NCI-H524 treated with DMSO at 0.1 percent for 48 hours (cell line): ENCODE data around the gene IL1RL2.

Experiments used
- DNase-seq: peaks from one replicate; lab custom pipeline; 2025; lab: John Stamatoyannopoulos, UW

Gene IL1RL2

DNA sequence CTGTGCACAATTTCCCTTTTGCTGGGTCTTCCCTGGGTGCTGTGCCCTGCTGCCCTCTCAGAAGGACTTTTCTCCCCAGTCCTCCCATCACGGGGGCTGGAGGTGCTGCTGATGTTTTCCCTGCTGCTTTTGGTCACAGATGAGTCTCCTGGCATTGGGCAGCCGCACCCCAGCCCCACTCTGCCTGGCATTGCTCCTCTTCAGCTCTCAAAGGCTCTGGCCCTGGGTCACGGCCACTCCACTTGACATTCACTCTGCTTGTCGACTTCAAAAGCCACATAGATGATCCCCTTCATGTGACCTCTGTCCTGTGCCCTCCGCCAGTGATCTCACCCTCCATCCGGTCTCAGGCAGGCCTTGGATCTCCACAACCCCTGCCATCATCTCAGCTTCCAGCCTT, 81.0 kb downstream of the IL1RL2 start:
- no peak for DNase-seq

GRCh38 chr2:102268510-102269199, 81.8 kb downstream of the IL1RL2 start:
- DNase-seq = no peak

- DNase-seq = no peak
These were observed 82.3 kb downstream of the IL1RL2 start for GRCh38 chr2:102269200-102269524.

- no peak for DNase-seq
These were observed 85.0 kb downstream of the IL1RL2 start for GRCh38 chr2:102271844-102272243.

GRCh38 chr2:102273619-102274211, 86.9 kb downstream of the IL1RL2 start:
- no peak for DNase-seq

DNA sequence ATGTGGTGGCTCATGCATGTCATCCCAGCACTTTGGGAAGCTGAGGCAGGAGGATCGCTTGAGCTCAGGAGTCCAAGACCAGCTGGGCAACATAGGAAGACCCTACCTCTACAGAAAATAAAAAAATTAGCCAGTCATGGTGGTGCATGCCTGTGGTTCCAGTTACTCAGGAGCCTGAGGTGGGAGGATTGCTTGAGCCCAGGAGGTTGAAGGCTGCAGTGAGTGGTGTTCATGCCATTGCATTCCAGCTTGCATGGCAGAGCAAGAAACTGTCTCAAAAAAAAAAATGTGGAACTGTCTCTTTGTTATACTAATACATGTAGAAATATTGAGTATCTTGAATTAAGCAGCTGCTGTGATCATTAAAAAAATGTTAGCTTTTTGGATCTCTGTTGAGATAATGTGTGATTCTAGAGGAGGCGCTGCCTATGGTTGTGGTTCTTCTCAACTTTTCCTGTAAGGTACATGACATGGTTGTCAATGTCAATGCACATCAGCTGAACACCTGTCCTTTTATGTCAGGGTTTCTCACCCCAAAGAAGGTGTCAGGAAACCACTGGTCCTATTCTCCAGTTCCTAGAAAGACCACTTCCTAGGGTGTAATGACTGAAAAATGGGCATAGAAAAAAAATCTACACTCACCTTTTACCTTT, 89.9 kb downstream of the IL1RL2 start:
- DNase-seq = no peak

DNA sequence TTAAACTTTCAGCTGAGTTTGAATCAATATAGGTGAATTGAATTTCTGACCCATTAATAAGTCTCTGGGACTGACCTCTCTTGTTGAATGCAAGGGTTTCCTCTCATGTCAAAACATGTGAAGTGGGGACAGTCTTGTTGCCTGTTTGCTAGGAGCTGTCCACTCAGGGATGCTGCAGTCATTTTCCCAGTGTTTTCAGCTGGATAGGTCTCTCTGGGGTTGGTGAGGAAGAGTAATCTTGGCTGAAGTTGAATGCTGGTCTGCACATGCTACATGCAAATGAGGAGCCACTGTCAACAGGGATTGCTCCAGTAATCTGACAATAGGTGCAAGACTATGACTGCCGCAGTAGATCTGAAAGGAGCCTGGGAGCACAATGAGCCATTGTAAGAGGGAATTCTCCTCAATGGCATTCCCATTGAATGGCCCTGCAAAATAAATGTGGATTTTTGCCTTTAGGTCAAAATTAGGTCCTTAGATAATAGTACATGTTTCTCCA, 90.4 kb downstream of the IL1RL2 start:
- DNase-seq = no peak

GRCh38 chr2:102278720-102279390, 92.0 kb downstream of the IL1RL2 start:
- DNase-seq = no peak

DNA sequence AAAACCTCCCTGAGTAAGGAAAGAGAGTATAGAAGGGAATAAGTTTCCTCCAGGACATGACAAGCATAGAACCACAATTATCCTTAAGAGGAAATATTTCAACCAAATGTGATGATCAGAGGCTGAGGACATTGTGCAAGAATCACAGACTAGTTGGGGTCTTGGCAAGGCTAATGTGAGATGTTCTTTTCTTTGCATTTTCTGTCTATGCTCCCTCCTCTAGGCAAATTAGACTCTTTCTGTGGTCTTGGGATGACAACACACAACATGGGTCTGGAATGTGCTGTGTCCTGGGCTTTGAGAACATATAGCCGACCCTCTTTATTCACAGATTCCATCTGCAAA, 92.5 kb downstream of the IL1RL2 start:
- no peak for DNase-seq

DNA sequence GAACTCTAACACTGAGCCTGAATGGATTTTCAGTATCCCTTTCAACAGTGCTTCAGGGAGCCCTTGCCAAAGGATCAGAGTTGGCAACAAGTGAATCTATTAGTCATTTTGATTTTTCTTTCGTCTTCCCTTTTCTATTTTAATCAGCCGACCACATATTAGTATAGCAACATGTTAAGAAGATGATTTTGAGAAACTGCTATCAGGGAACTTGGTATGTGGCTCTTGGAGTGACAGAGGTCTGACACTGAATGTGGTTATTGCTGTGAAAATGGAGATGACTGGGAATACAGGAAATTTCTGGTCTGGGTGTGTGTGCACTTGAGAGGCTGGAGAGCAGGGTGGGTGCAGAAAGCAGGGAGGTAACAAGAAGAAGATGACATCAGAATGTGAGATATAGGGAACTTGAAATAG, 95.9 kb downstream of the IL1RL2 start:
- no peak for DNase-seq

GRCh38 chr2:102283996-102284395, 97.2 kb downstream of the IL1RL2 start:
- no peak for DNase-seq

- DNase-seq = no peak
These were observed 97.8 kb downstream of the IL1RL2 start for GRCh38 chr2:102284611-102285010.

DNA sequence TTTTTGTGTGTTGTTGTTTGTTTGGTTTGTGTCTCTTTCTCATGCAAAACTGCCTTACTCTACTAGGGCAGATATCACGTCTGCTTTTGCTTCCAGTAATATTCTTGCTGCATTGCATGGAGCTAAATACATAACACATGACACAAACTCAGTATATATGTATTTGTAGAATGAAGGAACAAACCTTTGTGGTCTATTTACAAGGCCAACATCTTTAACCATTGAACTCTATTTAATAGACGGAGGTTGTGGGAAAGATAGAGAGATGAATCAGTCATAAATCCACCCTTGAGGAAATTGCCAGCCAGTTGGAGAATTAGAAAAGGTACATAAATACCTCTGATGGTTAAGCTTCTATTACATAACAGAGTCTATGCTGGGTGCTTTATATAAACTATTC, 98.5 kb downstream of the IL1RL2 start:
- no peak for DNase-seq

DNA sequence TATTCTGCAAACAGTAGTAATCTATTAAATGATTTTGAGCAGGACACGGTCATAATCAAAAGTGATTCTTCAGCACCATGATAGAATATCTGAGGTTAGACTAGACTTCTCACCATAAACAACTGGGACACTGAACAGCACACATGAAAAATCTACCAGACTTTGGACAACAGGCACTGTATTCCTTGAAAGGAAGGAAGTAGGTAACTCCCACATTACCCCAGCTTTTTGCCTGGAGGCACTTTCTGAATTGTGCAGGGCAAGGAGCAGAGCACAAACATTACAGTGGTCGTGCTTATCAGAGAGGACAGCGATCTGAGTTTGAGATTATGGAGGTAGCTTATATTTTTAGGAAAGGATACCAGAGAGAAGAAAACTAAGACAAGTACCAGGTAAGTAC, 99.2 kb downstream of the IL1RL2 start:
- no peak for DNase-seq

DNA sequence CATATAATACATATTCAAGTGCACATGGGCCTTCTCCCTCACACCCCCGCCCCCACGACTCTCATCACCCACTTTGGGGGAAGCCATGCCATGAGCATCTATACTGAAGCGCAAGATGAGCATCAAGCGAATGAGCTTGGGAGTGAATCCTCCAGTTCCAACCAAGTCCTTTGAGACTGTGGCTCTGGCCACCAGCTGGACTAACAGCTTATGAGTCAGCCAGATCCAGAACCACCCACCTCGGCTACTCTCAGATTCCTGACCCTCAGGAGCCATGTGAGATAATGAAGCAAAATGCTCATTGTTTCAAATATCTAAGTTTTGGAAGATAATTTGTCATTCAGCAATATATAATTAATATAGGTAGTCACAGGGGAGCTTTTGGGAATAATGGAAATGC, 102.3 kb downstream of the IL1RL2 start:
- DNase-seq = no peak
